Measurements from ENCODE around the gene TACC3. TPM values are rescaled to one million over a fixed set of nuclear protein-coding genes. Genes with fewer than 3 reads are reported as not detected.
"Not testable (repeated sequence)": the region's sequence is repeated elsewhere in the genome, so short reads cannot be mapped to it uniquely, and the experiment has no call there.

TACC3 gene
- polyA plus RNA-seq, 1 donor from 2014 or later: 20.0 TPM

DNA sequence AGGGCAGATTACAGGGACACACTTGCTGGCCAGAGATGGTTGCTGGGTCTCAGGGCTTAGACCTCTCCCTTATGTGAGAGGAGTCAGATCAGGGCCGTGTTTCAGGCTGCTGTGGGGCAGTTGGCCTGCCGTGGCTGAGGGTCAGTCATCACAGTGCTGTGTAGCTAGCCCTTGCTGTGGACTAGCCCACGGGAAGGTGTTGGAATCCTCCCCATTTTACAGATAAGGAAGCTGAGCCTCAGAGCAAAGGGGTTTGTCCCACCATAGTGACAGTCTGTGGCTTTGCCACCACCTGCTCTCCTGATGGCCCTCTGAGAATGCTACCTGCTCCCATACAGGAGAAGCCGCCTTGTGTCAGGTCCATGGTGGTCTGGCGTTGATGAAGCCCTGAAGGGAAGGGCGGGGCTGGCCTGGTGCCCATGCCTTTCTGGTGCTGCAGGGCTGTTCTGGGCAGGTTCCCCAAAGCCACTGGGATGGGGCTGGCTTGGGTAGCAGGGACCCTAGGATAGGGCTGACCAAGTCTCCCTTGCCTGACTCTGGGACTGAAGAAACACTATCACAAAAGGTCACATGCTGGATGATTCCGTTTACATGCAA lies 34.8 kb upstream of the TACC3 start:
- peaks cover 4% of the 10 kb centered on the region for H3K36me3 Mint-ChIP-seq
- peak overlapping the region in 2 of 3 donors; percentile 13 to 27 for H3K27ac Mint-ChIP-seq
- H3K27me3 Mint-ChIP-seq: no peaks in the 10 kb centered on the region
- H3K9me3 Mint-ChIP-seq: no peaks in the 10 kb centered on the region
- peak overlapping the region in 3 of 4 donors; percentile 25 to 54 (median 51) for H3K4me3 Mint-ChIP-seq
- H3K4me1 Mint-ChIP-seq: peaks cover 9 to 12% (median 9%) of the 10 kb centered on the region in 3 donors

DNA sequence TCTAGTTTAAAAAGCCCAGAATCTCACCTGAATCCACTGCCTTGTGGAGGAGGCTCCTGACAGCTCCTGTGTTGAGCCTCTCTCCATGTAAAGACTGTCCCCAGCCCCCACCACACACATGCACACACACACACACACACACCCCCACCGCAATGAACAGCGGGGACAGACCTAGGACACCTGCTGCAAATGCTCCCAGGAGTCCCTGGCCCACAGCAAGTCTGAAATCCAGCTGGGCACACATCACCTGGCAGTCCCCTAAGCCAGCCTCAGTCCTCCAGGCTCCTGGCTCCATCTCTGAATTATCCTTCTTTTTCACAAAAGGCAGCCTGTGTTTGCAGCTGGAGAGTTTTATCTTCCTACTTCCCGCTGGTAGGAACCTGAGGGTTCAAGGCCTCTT lies 30.6 kb upstream of the TACC3 start:
- no peak overlapping the region for H3K27ac Mint-ChIP-seq
- H3K4me3 Mint-ChIP-seq: no peak overlapping the region
- peaks cover 11% of the 10 kb centered on the region for H3K36me3 Mint-ChIP-seq
- no peaks in the 10 kb centered on the region for H3K27me3 Mint-ChIP-seq
- H3K4me1 Mint-ChIP-seq: peaks cover 4 to 6% (median 4%) of the 10 kb centered on the region in 3 donors
- H3K9me3 Mint-ChIP-seq: no peaks in the 10 kb centered on the region

DNA sequence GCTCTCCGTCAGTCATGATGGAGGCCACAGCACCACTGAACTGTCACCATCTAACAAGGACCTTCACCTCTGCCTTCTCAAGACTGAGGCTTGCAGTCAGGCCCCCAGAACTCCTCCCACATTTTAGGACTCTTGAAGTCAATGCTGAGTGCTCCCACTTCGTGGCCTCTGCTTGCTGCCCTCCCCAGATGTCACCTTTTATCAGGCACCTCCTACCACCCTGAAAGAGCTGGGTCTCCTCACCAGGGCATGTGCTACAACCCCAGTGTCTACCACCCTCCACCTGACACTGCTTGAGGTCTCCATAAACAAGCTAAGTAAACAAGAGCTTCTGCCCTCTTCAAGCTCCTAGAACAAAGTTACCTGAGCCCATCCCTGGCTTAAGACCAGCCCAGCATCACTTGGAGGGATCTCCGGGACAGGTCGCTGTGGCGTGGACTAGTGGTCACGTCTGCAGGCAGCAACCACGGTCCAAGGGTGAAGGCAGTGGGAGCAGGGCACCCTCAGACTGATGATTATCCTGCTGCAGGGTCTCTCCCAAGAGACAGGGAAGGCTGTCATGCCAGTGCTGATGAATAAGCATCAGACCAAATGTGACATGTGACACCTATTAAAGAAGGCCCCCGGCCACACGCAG lies 29.5 kb upstream of the TACC3 start:
- Mint-ChIP-seq H3K4me3 (no peak overlapping the region), H3K36me3 (peaks cover 11% of the 10 kb centered on the region), H3K27ac (no peak overlapping the region), H3K27me3 (no peaks in the 10 kb centered on the region), H3K4me1 (peaks cover 3 to 4% (median 4%) of the 10 kb centered on the region in 3 donors), H3K9me3 (no peaks in the 10 kb centered on the region)

GRCh38 chr4:1693131-1693896 lies 28.0 kb upstream of the TACC3 start:
- Mint-ChIP-seq H3K27ac (peak overlapping the region in 1 of 3 donors; percentile 54), H3K4me3 (no peak overlapping the region), H3K36me3 (peaks cover 11% of the 10 kb centered on the region), H3K4me1 (peaks cover 3 to 4% (median 4%) of the 10 kb centered on the region in 3 donors), H3K9me3 (no peaks in the 10 kb centered on the region), H3K27me3 (no peaks in the 10 kb centered on the region)

GRCh38 chr4:1695913-1696312 lies 25.4 kb upstream of the TACC3 start:
- Mint-ChIP-seq H3K4me3 (no peak overlapping the region), H3K36me3 (peaks cover 7% of the 10 kb centered on the region), H3K27ac (no peak overlapping the region), H3K27me3 (no peaks in the 10 kb centered on the region), H3K9me3 (no peaks in the 10 kb centered on the region), H3K4me1 (peaks cover 3 to 4% (median 4%) of the 10 kb centered on the region in 3 donors)

- H3K4me3 Mint-ChIP-seq, H3K27me3 Mint-ChIP-seq, H3K27ac Mint-ChIP-seq, H3K9me3 Mint-ChIP-seq, H3K36me3 Mint-ChIP-seq: not testable (repeated sequence)
- H3K4me1 Mint-ChIP-seq: peaks cover 6 to 15% (median 7%) of the 10 kb centered on the region in 3 donors
Measured at GRCh38 chr4:1701671-1702070, 19.6 kb upstream of the TACC3 start.

- H3K36me3 Mint-ChIP-seq: peaks cover 4% of the 10 kb centered on the region
- no peak overlapping the region for H3K27ac Mint-ChIP-seq
- H3K4me1 Mint-ChIP-seq: peaks cover 15 to 19% (median 16%) of the 10 kb centered on the region in 3 donors
Measured at GRCh38 chr4:1703867-1704266, 17.5 kb upstream of the TACC3 start.

DNA sequence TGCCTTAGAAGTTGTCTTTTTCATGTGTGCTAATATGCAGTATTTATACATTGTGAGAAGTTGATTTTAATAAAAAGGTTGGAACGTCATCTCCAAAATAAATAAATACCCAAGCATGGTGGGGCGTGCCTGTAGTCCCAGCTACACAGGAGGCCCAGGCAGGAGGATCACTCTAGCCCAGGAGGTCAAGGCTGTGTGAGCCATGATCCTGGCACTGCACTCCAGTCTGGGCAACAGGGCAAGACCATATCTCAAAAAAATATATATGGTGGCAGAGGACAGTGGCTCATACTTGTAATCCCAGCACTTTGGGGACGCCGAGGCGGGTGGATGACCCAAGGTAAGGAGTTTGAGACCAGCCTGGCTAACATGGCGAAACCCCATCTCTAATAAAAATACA lies 15.6 kb upstream of the TACC3 start:
- H3K36me3 Mint-ChIP-seq: peaks cover 4% of the 10 kb centered on the region
- H3K9me3 Mint-ChIP-seq: no peaks in the 10 kb centered on the region
- no peak overlapping the region for H3K27ac Mint-ChIP-seq
- peaks cover 31 to 32% (median 31%) of the 10 kb centered on the region in 3 donors for H3K4me1 Mint-ChIP-seq
- no peak overlapping the region for H3K4me3 Mint-ChIP-seq
- H3K27me3 Mint-ChIP-seq: no peaks in the 10 kb centered on the region

More at GRCh38 chr4:1703867-1704266, 17.5 kb upstream of the TACC3 start:
- Mint-ChIP-seq H3K4me3 (peak overlapping the region in 1 of 4 donors; percentile 30), H3K27me3 (no peaks in the 10 kb centered on the region), H3K9me3 (no peaks in the 10 kb centered on the region)

DNA sequence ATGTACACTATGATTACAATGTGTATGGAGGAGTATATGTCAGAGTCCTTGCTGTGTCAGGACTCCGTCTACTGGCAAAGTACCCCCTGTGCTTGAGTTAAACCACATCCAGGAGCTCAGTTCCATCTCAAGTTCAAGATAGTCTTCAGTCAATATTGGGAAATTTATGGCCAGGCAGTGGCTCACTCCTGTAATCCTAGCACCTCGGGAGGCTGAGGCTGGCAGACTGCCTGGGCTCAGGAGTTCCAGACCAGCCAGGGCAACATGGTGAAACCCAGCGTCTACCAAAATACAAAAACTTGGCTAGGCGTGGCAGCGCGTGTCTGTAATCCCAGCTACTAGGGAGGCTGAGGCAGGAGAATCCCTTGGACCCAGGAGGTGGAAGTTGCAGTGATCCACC lies 15.0 kb upstream of the TACC3 start:
- H3K4me3 Mint-ChIP-seq: no peak overlapping the region
- H3K27ac Mint-ChIP-seq: no peak overlapping the region
- peaks cover 36% of the 10 kb centered on the region in 3 donors for H3K4me1 Mint-ChIP-seq
- no peaks in the 10 kb centered on the region for H3K9me3 Mint-ChIP-seq
- H3K27me3 Mint-ChIP-seq: no peaks in the 10 kb centered on the region
- H3K36me3 Mint-ChIP-seq: peaks cover 4% of the 10 kb centered on the region

DNA sequence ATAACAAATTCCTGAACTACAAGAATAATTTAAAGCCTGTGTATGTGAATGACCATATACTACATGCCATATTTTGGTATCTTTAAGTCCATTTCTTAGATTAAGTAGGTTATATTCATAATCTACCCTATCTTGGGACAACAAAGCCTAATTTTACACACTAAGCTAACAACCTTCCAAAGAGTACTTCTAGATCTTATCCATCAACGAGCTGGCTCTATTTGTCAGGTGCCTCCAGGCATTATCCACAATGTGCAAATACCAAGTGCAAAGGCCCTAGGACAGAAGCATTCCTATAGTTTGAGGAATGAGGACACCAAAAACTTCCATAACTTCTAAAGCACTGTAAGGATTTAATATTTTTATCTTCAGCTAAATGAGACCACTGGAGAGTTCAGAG lies 12.7 kb upstream of the TACC3 start:
- Mint-ChIP-seq H3K36me3 (peaks cover 4% of the 10 kb centered on the region), H3K4me3 (peak overlapping the region in 3 of 4 donors; percentile 27 to 91 (median 63)), H3K9me3 (no peaks in the 10 kb centered on the region), H3K27ac (peak overlapping the region; percentile 39 to 99 (median 64)), H3K4me1 (peaks cover 32 to 38% (median 36%) of the 10 kb centered on the region in 3 donors), H3K27me3 (no peaks in the 10 kb centered on the region)

DNA sequence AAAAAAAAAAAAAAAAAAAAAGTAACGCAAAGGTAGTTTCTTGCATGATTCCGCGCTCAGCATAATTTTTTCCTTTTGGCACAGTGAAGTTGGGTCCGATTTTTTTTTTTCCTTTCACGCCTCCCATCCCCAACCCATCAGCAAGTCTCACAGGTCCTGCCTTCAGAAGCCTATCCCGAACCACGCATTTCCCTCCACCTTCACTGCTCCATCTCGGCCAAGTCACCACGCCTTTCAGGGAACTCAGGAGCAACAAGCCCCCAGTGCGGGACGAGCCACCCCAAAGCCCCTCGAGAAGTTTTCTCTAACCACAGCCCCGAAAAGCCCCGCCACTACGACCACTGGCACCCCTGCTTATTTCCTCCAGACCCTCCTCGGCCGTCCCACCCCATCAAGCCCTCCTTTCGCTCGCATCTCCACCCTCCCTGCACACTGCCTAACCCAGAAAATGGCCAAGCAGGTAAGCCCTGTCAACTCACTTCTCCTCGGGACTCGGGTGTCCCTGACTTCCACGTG lies 10.2 kb upstream of the TACC3 start:
- H3K4me3 Mint-ChIP-seq: peak overlapping the region; percentile 88 to 99 (median 93)
- peak overlapping the region; percentile 83 to 99 (median 93) for H3K27ac Mint-ChIP-seq
- no peaks in the 10 kb centered on the region for H3K9me3 Mint-ChIP-seq
- H3K4me1 Mint-ChIP-seq: peaks cover 44 to 59% (median 51%) of the 10 kb centered on the region in 3 donors
- peaks cover 1% of the 10 kb centered on the region for H3K36me3 Mint-ChIP-seq
- H3K27me3 Mint-ChIP-seq: no peaks in the 10 kb centered on the region

GRCh38 chr4:1711571-1712215 lies 9.6 kb upstream of the TACC3 start:
- Mint-ChIP-seq H3K9me3 (no peaks in the 10 kb centered on the region), H3K27me3 (no peaks in the 10 kb centered on the region), H3K4me3 (peak overlapping the region; percentile 88 to 99 (median 96)), H3K36me3 (peaks cover 1% of the 10 kb centered on the region), H3K4me1 (peaks cover 44 to 59% (median 51%) of the 10 kb centered on the region in 3 donors), H3K27ac (peak overlapping the region; percentile 83 to 99 (median 93))

DNA sequence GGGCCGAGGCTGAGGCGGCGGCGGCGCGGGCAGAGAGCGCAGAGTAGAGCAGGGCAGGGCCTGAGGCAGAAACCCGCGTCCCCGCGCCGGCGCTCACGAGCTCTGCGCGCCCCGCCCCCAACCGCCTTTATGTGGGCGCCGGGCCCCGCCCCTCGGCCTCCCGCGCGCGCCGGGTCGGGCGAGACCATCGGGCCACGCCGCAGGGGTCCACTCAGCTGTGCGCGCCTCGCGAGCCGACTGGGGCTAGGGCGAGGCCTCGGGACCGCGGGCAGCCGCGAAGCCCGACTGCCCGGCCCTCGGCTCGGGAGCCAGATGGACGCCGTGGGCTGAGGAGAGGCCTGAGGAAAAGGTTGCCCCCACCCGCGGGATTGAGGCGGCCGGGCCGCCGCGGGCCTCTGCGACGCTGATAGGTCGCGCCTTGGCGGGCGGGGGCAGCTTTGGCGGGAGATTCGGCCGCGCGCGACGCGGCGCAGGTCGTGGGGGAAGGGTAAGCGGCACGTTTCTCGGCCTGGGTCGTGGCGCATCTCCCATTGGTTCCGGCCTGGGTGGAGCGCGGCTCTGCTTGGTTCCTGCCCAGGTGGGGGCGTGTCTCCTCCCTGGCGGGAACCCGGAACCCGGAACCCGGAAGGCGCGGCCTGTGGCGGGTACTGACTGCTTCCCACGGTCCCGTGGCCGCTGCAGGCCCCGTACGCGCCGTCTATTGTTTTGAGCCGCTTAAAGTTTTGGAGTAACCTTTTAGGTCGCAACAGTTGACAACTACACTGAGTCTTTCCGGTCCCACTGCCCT lies 8.9 kb upstream of the TACC3 start, which contains the start of gene SLBP:
SLBP (minus strand) TSS at position 104 of the 787 bp plus-strand sequence. CDS start 131 bp downstream, outside the sequence.
- Mint-ChIP-seq H3K27me3 (no peaks in the 10 kb centered on the region), H3K9me3 (no peaks in the 10 kb centered on the region), H3K27ac (peak within 1 kb of the TSS; percentile 96 to 99 (median 97)), H3K4me1 (peaks cover 44 to 59% (median 51%) of the 10 kb centered on the region in 3 donors), H3K36me3 (peaks cover 1% of the 10 kb centered on the region), H3K4me3 (peak within 1 kb of the TSS; percentile 96 to 99 (median 98))
